Tibial nerve (tissue), 4 donors: ENCODE measurements around the gene CLK2.

ENCODE experiments used
- EP300 ChIP-seq, 2 donors: sonication (generic); formaldehyde crosslinking; IDR thresholded peaks; one replicate each; pipeline ENCODE4 v1.6.1; 2017; ENCODE audit warnings: antibody characterized with exemption in 2 of 2, mild to moderate bottlenecking in 1 of 2
- TF ChIP-seq, protein P1 (sequence below), 5 experiments: fragments of 200-600 bp in 3 of 5; fragments of 450-650 bp in 2 of 5; sonication (generic) in 3 of 5; IDR thresholded peaks; one replicate each; pipeline ENCODE4 v1.5.1; 2016 to 2019; ENCODE audit warnings: antibody characterized with exemption in 5 of 5, mild to moderate bottlenecking in 3 of 5, moderate library complexity in 2 of 5

DNA sequence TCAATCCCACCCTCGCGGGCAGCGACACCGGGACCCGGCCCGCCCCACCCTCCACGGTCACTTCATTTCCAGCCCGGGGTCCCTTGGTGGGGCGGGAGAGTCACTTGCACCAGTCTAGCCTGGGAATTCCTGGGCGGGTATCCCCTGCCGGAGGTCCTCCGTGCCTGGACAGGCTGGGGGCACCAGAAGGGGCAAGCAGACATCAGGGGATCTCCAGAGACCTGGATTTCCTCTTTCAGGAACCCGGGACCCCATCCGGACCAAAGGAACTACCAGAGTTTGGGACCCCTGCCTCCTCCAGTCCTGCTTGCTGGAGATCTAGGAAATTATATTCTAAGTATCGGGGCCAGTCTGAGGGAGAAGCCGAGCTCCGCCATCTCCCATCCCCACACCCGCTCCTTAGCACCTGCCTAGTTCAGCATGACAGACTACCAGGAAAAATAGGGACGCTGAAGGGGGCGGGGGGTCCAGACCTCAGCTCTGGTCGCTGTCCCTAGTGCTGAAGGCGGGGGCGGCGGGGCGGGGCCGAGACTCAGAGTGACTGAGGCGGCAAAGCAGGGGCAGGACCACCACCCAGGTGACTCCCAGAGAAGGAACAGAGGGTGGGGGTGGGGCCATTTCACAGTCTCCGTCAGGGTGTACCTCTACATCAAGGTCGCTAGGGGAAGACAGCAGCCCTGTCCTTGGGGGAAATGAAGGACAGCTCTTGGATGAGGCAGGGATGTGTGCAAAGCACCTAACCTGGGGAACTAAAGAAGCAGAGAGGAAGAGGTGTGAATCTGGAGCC lies 4.8 kb upstream of the CLK2 start:
- TF ChIP-seq, protein P1, sequence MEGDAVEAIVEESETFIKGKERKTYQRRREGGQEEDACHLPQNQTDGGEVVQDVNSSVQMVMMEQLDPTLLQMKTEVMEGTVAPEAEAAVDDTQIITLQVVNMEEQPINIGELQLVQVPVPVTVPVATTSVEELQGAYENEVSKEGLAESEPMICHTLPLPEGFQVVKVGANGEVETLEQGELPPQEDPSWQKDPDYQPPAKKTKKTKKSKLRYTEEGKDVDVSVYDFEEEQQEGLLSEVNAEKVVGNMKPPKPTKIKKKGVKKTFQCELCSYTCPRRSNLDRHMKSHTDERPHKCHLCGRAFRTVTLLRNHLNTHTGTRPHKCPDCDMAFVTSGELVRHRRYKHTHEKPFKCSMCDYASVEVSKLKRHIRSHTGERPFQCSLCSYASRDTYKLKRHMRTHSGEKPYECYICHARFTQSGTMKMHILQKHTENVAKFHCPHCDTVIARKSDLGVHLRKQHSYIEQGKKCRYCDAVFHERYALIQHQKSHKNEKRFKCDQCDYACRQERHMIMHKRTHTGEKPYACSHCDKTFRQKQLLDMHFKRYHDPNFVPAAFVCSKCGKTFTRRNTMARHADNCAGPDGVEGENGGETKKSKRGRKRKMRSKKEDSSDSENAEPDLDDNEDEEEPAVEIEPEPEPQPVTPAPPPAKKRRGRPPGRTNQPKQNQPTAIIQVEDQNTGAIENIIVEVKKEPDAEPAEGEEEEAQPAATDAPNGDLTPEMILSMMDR (IDR thresholded peaks at IDR 0.05) = no peak
- no peak for TF ChIP-seq EP300 (IDR thresholded peaks at IDR 0.05)
